Activated CD8-positive, alpha-beta T cell treated with anti-CD3 and anti-CD28 coated beads for 36 hours (primary cell): ENCODE measurements around the gene PRDM11. TPM values are rescaled to one million over a fixed set of nuclear protein-coding genes. Genes with fewer than 3 reads are reported as not detected.

Experiments
- ATAC-seq: fragments of 200-7000 bp; cut with Tn5 transposase; one replicate; pipeline ENCODE4 v1.10.0; 2021; ENCODE audit warnings: mild to moderate bottlenecking, moderate library complexity
- CTCF ChIA-PET: fragments of 350-600 bp; sonication (Branson Sonifier 250); formaldehyde crosslinking; loops from one replicate; lab custom pipeline; 2021; ENCODE audit warnings: antibody characterized with exemption; lab: Charles Lee
- POLR2A ChIA-PET: fragments of 350-600 bp; sonication (Branson Sonifier 250); formaldehyde crosslinking; loops from one replicate; lab custom pipeline; 2021; ENCODE audit warnings: antibody characterized with exemption; lab: Charles Lee
- DNase-seq: peaks from one replicate; pipeline ENCODE4 v3.0.0-alpha.2; 2020
- H3K27ac Mint-ChIP-seq: one replicate; pipeline ENCODE4 v1.8.0; 2021; ENCODE audit warnings: mild to moderate bottlenecking, mixed read lengths
- H3K27me3 Mint-ChIP-seq: one replicate; pipeline ENCODE4 v1.8.0; 2021; ENCODE audit warnings: mixed read lengths
- H3K36me3 Mint-ChIP-seq: one replicate; pipeline ENCODE4 v1.8.0; 2021; ENCODE audit warnings: low read depth, mixed read lengths
- H3K4me1 Mint-ChIP-seq: one replicate; pipeline ENCODE4 v1.8.0; 2021; ENCODE audit warnings: low read depth, mixed read lengths
- H3K4me3 Mint-ChIP-seq: one replicate; pipeline ENCODE4 v1.8.0; 2021; ENCODE audit warnings: mild to moderate bottlenecking, moderate library complexity, mixed read lengths
- H3K9me3 Mint-ChIP-seq: one replicate; pipeline ENCODE4 v1.8.0; 2021; ENCODE audit warnings: mixed read lengths
- CTCF ChIP-seq: fragments of 200-600 bp; IDR thresholded peaks from one replicate; pipeline ENCODE4 v1.8.0; 2022; ENCODE audit warnings: antibody characterized with exemption, mild to moderate bottlenecking
- intact Hi-C: fragments of 100-400 bp; cut with micrococcal nuclease; formaldehyde crosslinking; loops from one replicate; pipeline ENCODE4 v1.10.0; 2022
- total RNA-seq, 2 experiments: library from RNA; stranded (reverse); gene quantifications; one replicate each; pipeline ENCODE4 v1.2.3, GENCODE V29; 2021

The PRDM11 gene
- total RNA-seq, 2 experiments from 2014 or later: 2.6 to 3.5 TPM

- Mint-ChIP-seq H3K4me3 (no peak overlapping the region), H3K36me3 (no peaks in the 10 kb centered on the region), H3K27ac (no peak overlapping the region), H3K27me3 (no peaks in the 10 kb centered on the region), H3K9me3 (no peaks in the 10 kb centered on the region), H3K4me1 (peaks cover 18% of the 10 kb centered on the region)
- no peak for DNase-seq
- CTCF ChIA-PET: interaction anchor here (0.6 kb wide), 1 partner anchor 49 kb away, joined by 3 read pairs; no protein-coding TSS in a partner anchor
- intact Hi-C loops: no loop called here
- TF ChIP-seq CTCF: no peak
- POLR2A ChIA-PET: interaction anchor here (0.6 kb wide), 1 partner anchor 119 kb away, joined by 3 read pairs; no protein-coding TSS in a partner anchor
- ATAC-seq: no peak
These were observed 12.6 kb downstream of the PRDM11 start for GRCh38 chr11:45158891-45159605.

- no peaks in the 10 kb centered on the region for H3K9me3 Mint-ChIP-seq
- no peak overlapping the region for H3K4me3 Mint-ChIP-seq
- TF ChIP-seq CTCF: no peak
- POLR2A ChIA-PET: no interaction called here
- ATAC-seq: no peak
- intact Hi-C loops: no loop called here
- H3K27me3 Mint-ChIP-seq: no peaks in the 10 kb centered on the region
- H3K4me1 Mint-ChIP-seq: peaks cover 23% of the 10 kb centered on the region
- no peaks in the 10 kb centered on the region for H3K36me3 Mint-ChIP-seq
- CTCF ChIA-PET: interaction anchor here (1.1 to 1.6 kb wide), 2 partner anchors 49 to 56 kb away, joined by 3 to 5 read pairs; no protein-coding TSS in a partner anchor
- H3K27ac Mint-ChIP-seq: no peak overlapping the region
- DNase-seq: no peak
These were observed 13.4 kb downstream of the PRDM11 start for GRCh38 chr11:45159781-45160365.

GRCh38 chr11:45161252-45162063 is 15.0 kb downstream of the PRDM11 start:
- intact Hi-C loops: no loop called here
- ATAC-seq (no peak), DNase-seq (no peak)
- no peak for TF ChIP-seq CTCF
- Mint-ChIP-seq H3K9me3 (no peaks in the 10 kb centered on the region), H3K4me1 (peaks cover 20% of the 10 kb centered on the region), H3K27ac (no peak overlapping the region), H3K4me3 (no peak overlapping the region), H3K36me3 (no peaks in the 10 kb centered on the region), H3K27me3 (no peaks in the 10 kb centered on the region)
- CTCF ChIA-PET: interaction anchor here (0.9 to 1.6 kb wide), 3 partner anchors 33 to 226 kb away, joined by 3 to 5 read pairs (median 4); no protein-coding TSS in a partner anchor
- POLR2A ChIA-PET: no interaction called here

- ChIA-PET POLR2A (no interaction called here), CTCF (interaction anchor here (0.9 to 1.4 kb wide), 3 partner anchors 34 to 226 kb away, joined by 3 to 4 read pairs (median 3); no protein-coding TSS in a partner anchor)
- Mint-ChIP-seq H3K4me3 (no peak overlapping the region), H3K27ac (no peak overlapping the region), H3K36me3 (no peaks in the 10 kb centered on the region), H3K4me1 (peaks cover 20% of the 10 kb centered on the region), H3K27me3 (no peaks in the 10 kb centered on the region), H3K9me3 (no peaks in the 10 kb centered on the region)
- DNase-seq: no peak
- TF ChIP-seq CTCF: no peak
- no peak for ATAC-seq
- intact Hi-C loops: no loop called here
These were observed 15.6 kb downstream of the PRDM11 start for GRCh38 chr11:45162064-45162375.
